ENCODE results near the gene ISL2. TPM values are rescaled to one million over a fixed set of nuclear protein-coding genes. Genes with fewer than 3 reads are reported as not detected.

Gene ISL2
- total RNA-seq, 1 donor from 2014 or later = 4.5 TPM

DNA sequence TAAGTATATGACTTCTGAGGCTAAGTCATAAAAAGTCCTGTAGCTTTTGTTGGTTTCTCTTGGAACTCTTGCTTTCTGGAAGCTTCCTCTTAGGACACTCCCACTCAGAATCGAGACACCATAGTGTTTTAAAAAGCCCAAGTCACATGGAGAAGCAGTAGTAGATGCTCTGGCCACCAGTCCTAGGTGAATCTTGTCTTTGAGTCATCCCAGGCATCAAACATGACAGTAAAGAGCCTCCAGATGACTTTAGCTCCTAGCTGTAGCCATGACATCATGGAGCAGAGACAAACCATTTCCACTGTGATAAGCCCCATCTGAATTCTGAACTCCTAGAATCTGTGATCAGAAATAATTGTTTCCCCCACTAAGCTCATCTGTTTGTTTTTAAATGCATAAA, 42.1 kb downstream of the ISL2 start:
- TF ChIP-seq, protein P1, sequence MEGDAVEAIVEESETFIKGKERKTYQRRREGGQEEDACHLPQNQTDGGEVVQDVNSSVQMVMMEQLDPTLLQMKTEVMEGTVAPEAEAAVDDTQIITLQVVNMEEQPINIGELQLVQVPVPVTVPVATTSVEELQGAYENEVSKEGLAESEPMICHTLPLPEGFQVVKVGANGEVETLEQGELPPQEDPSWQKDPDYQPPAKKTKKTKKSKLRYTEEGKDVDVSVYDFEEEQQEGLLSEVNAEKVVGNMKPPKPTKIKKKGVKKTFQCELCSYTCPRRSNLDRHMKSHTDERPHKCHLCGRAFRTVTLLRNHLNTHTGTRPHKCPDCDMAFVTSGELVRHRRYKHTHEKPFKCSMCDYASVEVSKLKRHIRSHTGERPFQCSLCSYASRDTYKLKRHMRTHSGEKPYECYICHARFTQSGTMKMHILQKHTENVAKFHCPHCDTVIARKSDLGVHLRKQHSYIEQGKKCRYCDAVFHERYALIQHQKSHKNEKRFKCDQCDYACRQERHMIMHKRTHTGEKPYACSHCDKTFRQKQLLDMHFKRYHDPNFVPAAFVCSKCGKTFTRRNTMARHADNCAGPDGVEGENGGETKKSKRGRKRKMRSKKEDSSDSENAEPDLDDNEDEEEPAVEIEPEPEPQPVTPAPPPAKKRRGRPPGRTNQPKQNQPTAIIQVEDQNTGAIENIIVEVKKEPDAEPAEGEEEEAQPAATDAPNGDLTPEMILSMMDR (conservative IDR thresholded peaks at IDR 0.05) = no peak
- no peak overlapping the region for H3K4me3 Mint-ChIP-seq
- peaks cover 4% of the 10 kb centered on the region for H3K27me3 Mint-ChIP-seq
- no peak overlapping the region for H3K27ac Mint-ChIP-seq
- peaks cover 6% of the 10 kb centered on the region for H3K36me3 Mint-ChIP-seq
- H3K9me3 Mint-ChIP-seq = no peaks in the 10 kb centered on the region
- no peak for DNase-seq (ENCODE audit: extremely low spot score, unreplicated experiment)
- H3K4me1 Mint-ChIP-seq (ENCODE audit: unreplicated experiment) = peaks cover 11% of the 10 kb centered on the region

DNA sequence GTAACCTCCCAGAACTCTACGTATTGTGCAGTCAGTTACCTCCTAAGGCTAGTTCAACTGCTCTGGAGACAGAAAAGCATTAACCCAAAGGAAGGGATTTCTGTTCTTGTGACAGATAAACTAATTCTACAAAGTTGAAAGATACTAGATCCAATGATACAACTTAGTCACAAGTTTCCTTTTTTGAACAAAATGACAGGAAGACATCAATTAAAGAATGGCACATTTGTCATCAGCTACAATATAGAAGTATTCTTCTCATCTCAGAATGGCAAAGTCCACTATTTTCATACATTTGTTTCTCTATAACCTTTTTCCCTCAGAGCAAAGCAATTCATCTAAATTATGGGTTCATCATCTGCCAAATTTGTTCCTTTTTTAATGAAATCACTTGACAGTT, 43.7 kb downstream of the ISL2 start:
- Mint-ChIP-seq H3K36me3 (peaks cover 6% of the 10 kb centered on the region), H3K4me1 (ENCODE audit: unreplicated experiment) (peaks cover 15% of the 10 kb centered on the region), H3K4me3 (no peak overlapping the region), H3K27ac (no peak overlapping the region), H3K27me3 (peaks cover 4% of the 10 kb centered on the region), H3K9me3 (no peaks in the 10 kb centered on the region)
- no peak for DNase-seq (ENCODE audit: extremely low spot score, unreplicated experiment)
- TF ChIP-seq, protein P1 (conservative IDR thresholded peaks at IDR 0.05) = no peak

DNA sequence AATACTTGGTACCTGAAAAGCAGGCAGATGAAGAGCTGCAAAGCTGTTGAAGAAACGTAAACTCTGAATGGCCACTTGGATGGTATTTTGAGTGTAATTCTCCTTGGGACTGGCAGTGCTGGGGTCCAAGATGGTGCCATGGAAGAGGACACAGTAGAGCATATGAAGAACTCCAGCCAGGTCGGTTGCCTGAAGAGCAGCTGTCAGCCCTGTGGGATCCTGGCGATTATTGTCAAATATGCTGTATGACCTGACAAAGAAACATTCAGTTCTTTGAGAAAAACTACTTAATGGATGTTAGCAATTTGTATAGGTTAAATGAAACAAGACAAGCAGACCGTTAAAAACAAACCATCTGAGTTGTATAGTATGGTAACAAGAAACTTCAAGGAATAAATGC, 44.8 kb downstream of the ISL2 start:
- no peak for DNase-seq (ENCODE audit: extremely low spot score, unreplicated experiment)
- Mint-ChIP-seq H3K4me3 (no peak overlapping the region), H3K4me1 (ENCODE audit: unreplicated experiment) (peaks cover 15% of the 10 kb centered on the region), H3K9me3 (no peaks in the 10 kb centered on the region), H3K27me3 (peaks cover 5% of the 10 kb centered on the region), H3K36me3 (peaks cover 9% of the 10 kb centered on the region), H3K27ac (no peak overlapping the region)
- TF ChIP-seq, protein P1 (conservative IDR thresholded peaks at IDR 0.05) = no peak

DNA sequence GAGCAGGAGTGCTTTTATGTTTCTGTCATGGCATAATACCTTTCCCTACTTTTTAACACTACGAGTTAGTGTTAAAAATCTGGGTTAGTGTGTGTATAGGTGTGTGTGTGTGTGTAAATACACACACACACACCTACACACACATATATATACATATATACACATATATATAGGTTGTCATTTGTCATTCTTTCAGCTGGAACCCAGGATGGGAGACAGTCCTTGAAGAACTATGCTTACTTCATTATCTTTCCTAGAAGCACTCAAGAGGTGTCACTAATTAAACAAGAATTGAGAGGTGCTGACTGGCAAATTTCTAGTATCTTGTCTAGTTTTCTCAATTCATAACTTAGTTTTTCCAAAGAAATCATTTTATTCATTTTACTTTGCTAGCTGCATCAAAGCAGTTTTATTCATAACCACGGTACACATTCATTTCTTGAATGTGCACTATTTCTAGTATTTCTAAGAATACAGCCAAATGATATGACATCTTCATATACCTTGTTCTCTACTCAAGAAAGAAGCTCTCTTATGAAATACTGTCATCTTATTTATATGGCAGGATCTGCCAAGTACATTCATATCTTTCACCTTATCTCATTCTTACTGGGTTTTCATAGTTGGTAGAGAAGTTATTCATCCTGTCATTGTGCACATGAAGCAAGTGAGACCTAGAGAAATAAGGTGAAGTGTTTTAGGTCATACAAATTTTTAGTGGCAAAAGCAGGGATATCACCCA, 46.6 kb downstream of the ISL2 start:
- TF ChIP-seq, protein P1 (conservative IDR thresholded peaks at IDR 0.05) = no peak
- Mint-ChIP-seq H3K27me3 (peaks cover 7% of the 10 kb centered on the region), H3K36me3 (peaks cover 8% of the 10 kb centered on the region), H3K9me3 (no peaks in the 10 kb centered on the region), H3K27ac (no peak overlapping the region), H3K4me1 (ENCODE audit: unreplicated experiment) (peaks cover 10% of the 10 kb centered on the region), H3K4me3 (no peak overlapping the region)
- no peak for DNase-seq (ENCODE audit: extremely low spot score, unreplicated experiment)

DNA sequence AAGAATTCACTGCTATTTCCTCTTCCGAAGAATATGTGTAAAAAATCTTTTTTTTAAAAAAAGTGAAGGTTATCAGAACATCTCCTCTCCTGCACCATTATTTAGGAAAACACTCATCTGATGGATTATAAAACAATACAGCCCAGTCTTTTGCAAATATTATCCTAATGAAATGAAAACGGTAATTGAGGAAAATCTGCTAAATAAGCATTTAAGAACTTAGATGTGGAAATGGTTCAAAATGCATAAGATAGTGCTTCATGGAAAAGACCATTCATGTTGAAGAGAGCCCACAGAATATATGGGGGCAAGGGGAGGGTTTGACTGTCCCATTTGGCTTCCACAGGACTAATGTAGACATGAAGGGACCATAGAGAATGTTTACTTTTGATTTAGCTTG, 47.8 kb downstream of the ISL2 start:
- no peak overlapping the region for H3K4me3 Mint-ChIP-seq
- peaks cover 5% of the 10 kb centered on the region for H3K36me3 Mint-ChIP-seq
- H3K4me1 Mint-ChIP-seq (ENCODE audit: unreplicated experiment) = peaks cover 10% of the 10 kb centered on the region
- H3K27ac Mint-ChIP-seq = no peak overlapping the region
- H3K27me3 Mint-ChIP-seq = peaks cover 7% of the 10 kb centered on the region
- no peaks in the 10 kb centered on the region for H3K9me3 Mint-ChIP-seq
- no peak for DNase-seq (ENCODE audit: extremely low spot score, unreplicated experiment)
- TF ChIP-seq, protein P1 (conservative IDR thresholded peaks at IDR 0.05) = no peak

Data from type B pancreatic cell (in vitro differentiated cells).